H1 (cell line): ENCODE data around the gene HIVEP3.

Source experiments
- ATF2 ChIP-seq: IDR thresholded peaks from 2 replicates; pipeline ENCODE4 v1.6.1; 2012; ENCODE audit warnings: low read length, inconsistent platforms
- BRCA1 ChIP-seq: IDR thresholded peaks from 2 replicates; pipeline ENCODE4 v1.6.1; 2012; ENCODE audit warnings: low read depth, low read length, improper control_type of control experiment
- CHD2 ChIP-seq: IDR thresholded peaks from 2 replicates; pipeline ENCODE4 v1.6.1; 2012; ENCODE audit warnings: low read length, improper control_type of control experiment
- CTCF ChIP-seq, 3 experiments: IDR thresholded peaks; 1 replicate in 2 of 3; 2 replicates in 1 of 3; pipeline versions ENCODE4 v1.5.1 to v1.6.1; 2011; ENCODE audit warnings: low read length in 3 of 3, mild to moderate bottlenecking in 3 of 3, inconsistent platforms in 2 of 3, low read depth in 1 of 3, moderate library complexity in 1 of 3; ENCODE audit not compliant: insufficient read depth in 1 of 3; ENCODE audit errors: control extremely low read depth in 1 of 3
- EGR1 ChIP-seq: IDR thresholded peaks from 2 replicates; pipeline ENCODE4 v1.6.1; 2011; ENCODE audit warnings: low read depth, low read length, borderline replicate concordance
- EP300 ChIP-seq, 2 experiments: IDR thresholded peaks; 1 replicate in 1 of 2; 2 replicates in 1 of 2; pipeline ENCODE4 v1.6.1; 2011 to 2012; ENCODE audit warnings: low read depth in 2 of 2, low read length in 2 of 2, mild to moderate bottlenecking in 2 of 2, borderline replicate concordance in 1 of 2, inconsistent platforms in 1 of 2, moderate library complexity in 1 of 2
- GABPA ChIP-seq: IDR thresholded peaks from 2 replicates; pipeline ENCODE4 v1.6.1; 2011; ENCODE audit warnings: mild to moderate bottlenecking, low read length, moderate library complexity, borderline replicate concordance; ENCODE audit not compliant: insufficient read depth
- KDM1A ChIP-seq: fragments of 200-600, 300-600 bp; sonication (generic); IDR thresholded peaks from 2 replicates; pipeline ENCODE4 v1.7.1; 2016; ENCODE audit warnings: mild to moderate bottlenecking, low read length, borderline replicate concordance
- POLR2AphosphoS5 ChIP-seq: IDR thresholded peaks from 2 replicates; pipeline ENCODE4 v1.6.1; 2011; ENCODE audit warnings: low read depth, low read length
- SP4 ChIP-seq: IDR thresholded peaks from 2 replicates; pipeline ENCODE4 v1.6.1; 2012; ENCODE audit warnings: low read length, inconsistent platforms
- SUZ12 ChIP-seq: fragments of 200-600 bp; sonication (generic); IDR thresholded peaks from 2 replicates; pipeline ENCODE4 v1.6.1; 2012; ENCODE audit warnings: mild to moderate bottlenecking, inconsistent platforms, low read length, moderate library complexity, mixed read lengths
- TAF1 ChIP-seq: IDR thresholded peaks from 2 replicates; pipeline ENCODE4 v1.6.1; 2011; ENCODE audit warnings: mild to moderate bottlenecking, low read depth, low read length
- USF2 ChIP-seq: IDR thresholded peaks from 2 replicates; pipeline ENCODE4 v1.6.1; 2011; ENCODE audit warnings: low read length, improper control_type of control experiment
- ZNF274 ChIP-seq: IDR thresholded peaks from 2 replicates; pipeline ENCODE4 v1.7.0; 2012; ENCODE audit warnings: low read length, borderline replicate concordance; ENCODE audit errors: extremely low read depth

GRCh38 chr1:41495210-41495948, 423.3 kb downstream of the HIVEP3 start:
- TF ChIP-seq CTCF (IDR thresholded peaks at IDR 0.05; ENCODE audit: control extremely low read depth in 1 of 3, insufficient read depth in 1 of 3, low read depth in 1 of 3, low read length in 3 of 3) (peak in 2 of 3 experiments; percentile 28 to 34; a peak in 3 of 4 replicates), EGR1 (no peak), USF2 (no peak), KDM1A (no peak), CHD2 (no peak), BRCA1 (no peak), ZNF274 (no peak), SUZ12 (no peak), POLR2AphosphoS5 (no peak), ATF2 (no peak), SP4 (0 out of 2 replicates have a peak, but pooled peaks have one; percentile 12), GABPA (no peak), TAF1 (no peak), EP300 (IDR thresholded peaks at IDR 0.05; ENCODE audit: borderline replicate concordance in 1 of 2, low read depth in 2 of 2, low read length in 2 of 2) (no peak)
